Renal cortical epithelial cell (primary cell): Measurements from ENCODE around the gene ADAM10. TPM values are rescaled to one million over a fixed set of nuclear protein-coding genes. Genes with fewer than 3 reads are reported as not detected.
"Not testable (repeated sequence)": the region's sequence is repeated elsewhere in the genome, so short reads cannot be mapped to it uniquely, and the experiment has no call there.

ENCODE experiments used
- DNase-seq: peaks from one replicate; pipeline ENCODE4 v3.0.0-alpha.2; 2011; ENCODE audit warnings: low read depth
- total RNA-seq: library from RNA; depleted of rRNA; stranded (reverse); fragments of >200 nt; gene quantifications from 2 replicates; pipeline ENCODE4 v1.2.3, GENCODE V29; 2014

Gene ADAM10
- total RNA-seq, 1 donor from 2014 or later, result 540 TPM

GRCh38 chr15:58611731-58612676 is 137.5 kb downstream of the ADAM10 start:
- DNase-seq, result no peak

- no peak for DNase-seq
These were observed 140.8 kb downstream of the ADAM10 start for GRCh38 chr15:58608711-58609110.

- no peak for DNase-seq
These were observed 141.3 kb downstream of the ADAM10 start for GRCh38 chr15:58608129-58608590.

- DNase-seq, result no peak
These were observed 142.9 kb downstream of the ADAM10 start for GRCh38 chr15:58606577-58607080.

GRCh38 chr15:58605931-58606530 is 143.5 kb downstream of the ADAM10 start:
- DNase-seq, result no peak

GRCh38 chr15:58604455-58604923 is 145.0 kb downstream of the ADAM10 start:
- no peak for DNase-seq

GRCh38 chr15:58603927-58604326 is 145.6 kb downstream of the ADAM10 start:
- not testable (repeated sequence) for DNase-seq

- no peak for DNase-seq
These were observed 146.7 kb downstream of the ADAM10 start for GRCh38 chr15:58602823-58603222.

GRCh38 chr15:58598829-58599210 is 150.7 kb downstream of the ADAM10 start:
- DNase-seq, result no peak

- DNase-seq, result no peak
These were observed 151.3 kb downstream of the ADAM10 start for GRCh38 chr15:58597943-58598828.

GRCh38 chr15:58595516-58596263 is 153.8 kb downstream of the ADAM10 start:
- no peak for DNase-seq

GRCh38 chr15:58594898-58595297 is 154.6 kb downstream of the ADAM10 start:
- no peak for DNase-seq

- no peak for DNase-seq
These were observed 155.6 kb downstream of the ADAM10 start for GRCh38 chr15:58593870-58594269.

- peak; percentile 41 for DNase-seq
These were observed 158.6 kb downstream of the ADAM10 start for GRCh38 chr15:58590926-58591325.

GRCh38 chr15:58590236-58590635 is 159.3 kb downstream of the ADAM10 start:
- DNase-seq, result no peak

GRCh38 chr15:58589047-58589446 is 160.5 kb downstream of the ADAM10 start:
- no peak for DNase-seq

- no peak for DNase-seq
These were observed 161.4 kb downstream of the ADAM10 start for GRCh38 chr15:58588096-58588495.

GRCh38 chr15:58587486-58587885 is 162.0 kb downstream of the ADAM10 start:
- DNase-seq, result no peak

GRCh38 chr15:58585693-58586443 is 163.6 kb downstream of the ADAM10 start:
- peak; percentile 30 for DNase-seq

GRCh38 chr15:58584789-58585461 is 164.6 kb downstream of the ADAM10 start:
- DNase-seq, result no peak
